ENCODE results near the gene TMEM258. TPM values are rescaled to one million over a fixed set of nuclear protein-coding genes. Genes with fewer than 3 reads are reported as not detected.

Gene TMEM258
- total and polyA plus RNA-seq, 10 of the 15 experiments (the other 5 are each of a cell fraction or from before 2014, with no cell fraction given): 160 to 840 (median 326) TPM

- no peaks in the 10 kb centered on the region for H3K9me3 ChIP-seq (replicated peaks; ENCODE audit: control insufficient read depth, insufficient read depth, low read length)
- ChIA-PET CTCF (interaction anchor here (0.6 to 12.7 kb wide), 66 partner anchors 9 to 570 kb away, joined by 3 to 188 read pairs (median 5); partner anchors contain the start of genes BEST1, FADS1, FADS2 and FADS3), POLR2A (interaction anchor here (0.5 to 7.0 kb wide), 12 partner anchors 15 to 706 kb away, joined by 3 to 77 read pairs (median 4); partner anchors contain the start of genes FADS1, FADS2 and FTH1), SMC1A (ENCODE audit: uncharacterized antibody, unreplicated experiment) (interaction anchor here (0.7 to 6.0 kb wide), 37 partner anchors 9 to 326 kb away, joined by 3 to 86 read pairs (median 6); partner anchors contain the start of genes BEST1, FADS2, FADS3 and FTH1), RAD21 (ENCODE audit: unreplicated experiment) (interaction anchor here (0.9 to 6.2 kb wide), 36 partner anchors 9 to 514 kb away, joined by 3 to 96 read pairs (median 8); partner anchors contain the start of genes BEST1, FADS1, FADS2 and FADS3)
- H4K20me1 ChIP-seq (ENCODE audit: control insufficient read depth, insufficient read depth): no peaks in the 10 kb centered on the region
- ATAC-seq: peak; percentile 49
- peak; percentile 52 for DNase-seq (ENCODE audit: low read depth, low spot score)
- H3K4me1 ChIP-seq (ENCODE audit: control insufficient read depth, insufficient read depth, low read length): no peaks in the 10 kb centered on the region; the same call in 1 of the 2 replicates
- no peak overlapping the region for H3K27ac ChIP-seq (ENCODE audit: control insufficient read depth, insufficient read depth)
- peaks cover 63% of the 10 kb centered on the region for H3K79me2 ChIP-seq (ENCODE audit: control insufficient read depth, insufficient read depth, low read length)
- WGBS (ENCODE audit: insufficient coverage, insufficient replicate concordance, low lambda C conversion rate, missing lambda C conversion rate): 44% methylated on average over 3 of the region's 3 CpGs
- in situ Hi-C loops (cut with MboI): loop anchor here (5.0 kb wide), 2 partner anchors 100 to 310 kb away; no protein-coding TSS in a partner anchor
- no peak overlapping the region for H3K4me2 ChIP-seq (ENCODE audit: control insufficient read depth, insufficient read depth)
- H3K27me3 ChIP-seq (replicated peaks in 1 of 2; ENCODE audit: control insufficient read depth in 2 of 2, insufficient read depth in 2 of 2, low read length in 1 of 2): no peaks in the 10 kb centered on the region
- TF ChIP-seq, protein P1, sequence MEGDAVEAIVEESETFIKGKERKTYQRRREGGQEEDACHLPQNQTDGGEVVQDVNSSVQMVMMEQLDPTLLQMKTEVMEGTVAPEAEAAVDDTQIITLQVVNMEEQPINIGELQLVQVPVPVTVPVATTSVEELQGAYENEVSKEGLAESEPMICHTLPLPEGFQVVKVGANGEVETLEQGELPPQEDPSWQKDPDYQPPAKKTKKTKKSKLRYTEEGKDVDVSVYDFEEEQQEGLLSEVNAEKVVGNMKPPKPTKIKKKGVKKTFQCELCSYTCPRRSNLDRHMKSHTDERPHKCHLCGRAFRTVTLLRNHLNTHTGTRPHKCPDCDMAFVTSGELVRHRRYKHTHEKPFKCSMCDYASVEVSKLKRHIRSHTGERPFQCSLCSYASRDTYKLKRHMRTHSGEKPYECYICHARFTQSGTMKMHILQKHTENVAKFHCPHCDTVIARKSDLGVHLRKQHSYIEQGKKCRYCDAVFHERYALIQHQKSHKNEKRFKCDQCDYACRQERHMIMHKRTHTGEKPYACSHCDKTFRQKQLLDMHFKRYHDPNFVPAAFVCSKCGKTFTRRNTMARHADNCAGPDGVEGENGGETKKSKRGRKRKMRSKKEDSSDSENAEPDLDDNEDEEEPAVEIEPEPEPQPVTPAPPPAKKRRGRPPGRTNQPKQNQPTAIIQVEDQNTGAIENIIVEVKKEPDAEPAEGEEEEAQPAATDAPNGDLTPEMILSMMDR (IDR thresholded peaks at IDR 0.05 in 2 of 3, conservative IDR thresholded peaks at IDR 0.05 in 1 of 3; ENCODE audit: control insufficient read depth in 2 of 3, extremely low read depth in 1 of 3, insufficient read depth in 1 of 3, low read depth in 3 of 3, low read length in 3 of 3): peak; percentile 68 to 95 (median 84)
- TF ChIP-seq RAD21 (IDR thresholded peaks at IDR 0.05; ENCODE audit: insufficient read depth, low read depth, low read length) (peak; percentile 94), RUNX3 (IDR thresholded peaks at IDR 0.05; ENCODE audit: low read length) (peak; percentile 38; the same call in 1 of the 2 replicates), ZNF622 (IDR thresholded peaks at IDR 0.05) (no peak), FOXM1 (IDR thresholded peaks at IDR 0.05; ENCODE audit: low read depth, low read length) (peak; percentile 37; the same call in 1 of the 2 replicates), ASH2L (IDR thresholded peaks at IDR 0.05; ENCODE audit: borderline replicate concordance, low read depth) (no peak), TBL1XR1 (IDR thresholded peaks at IDR 0.05; ENCODE audit: low read depth, low read length) (no peak), YY1 (IDR thresholded peaks at IDR 0.05; ENCODE audit: low read depth, low read length) (peak; percentile 92), BCL3 (IDR thresholded peaks at IDR 0.05; ENCODE audit: borderline replicate concordance, insufficient read depth, low read depth, low read length, poor library complexity, severe bottlenecking) (no peak), SMC3 (IDR thresholded peaks at IDR 0.05; ENCODE audit: borderline replicate concordance, low read length) (peak; percentile 90)
- TF ChIP-seq, protein P2, sequence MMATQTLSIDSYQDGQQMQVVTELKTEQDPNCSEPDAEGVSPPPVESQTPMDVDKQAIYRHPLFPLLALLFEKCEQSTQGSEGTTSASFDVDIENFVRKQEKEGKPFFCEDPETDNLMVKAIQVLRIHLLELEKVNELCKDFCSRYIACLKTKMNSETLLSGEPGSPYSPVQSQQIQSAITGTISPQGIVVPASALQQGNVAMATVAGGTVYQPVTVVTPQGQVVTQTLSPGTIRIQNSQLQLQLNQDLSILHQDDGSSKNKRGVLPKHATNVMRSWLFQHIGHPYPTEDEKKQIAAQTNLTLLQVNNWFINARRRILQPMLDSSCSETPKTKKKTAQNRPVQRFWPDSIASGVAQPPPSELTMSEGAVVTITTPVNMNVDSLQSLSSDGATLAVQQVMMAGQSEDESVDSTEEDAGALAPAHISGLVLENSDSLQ (IDR thresholded peaks at IDR 0.05): no peak
- TF ChIP-seq, protein P3, sequence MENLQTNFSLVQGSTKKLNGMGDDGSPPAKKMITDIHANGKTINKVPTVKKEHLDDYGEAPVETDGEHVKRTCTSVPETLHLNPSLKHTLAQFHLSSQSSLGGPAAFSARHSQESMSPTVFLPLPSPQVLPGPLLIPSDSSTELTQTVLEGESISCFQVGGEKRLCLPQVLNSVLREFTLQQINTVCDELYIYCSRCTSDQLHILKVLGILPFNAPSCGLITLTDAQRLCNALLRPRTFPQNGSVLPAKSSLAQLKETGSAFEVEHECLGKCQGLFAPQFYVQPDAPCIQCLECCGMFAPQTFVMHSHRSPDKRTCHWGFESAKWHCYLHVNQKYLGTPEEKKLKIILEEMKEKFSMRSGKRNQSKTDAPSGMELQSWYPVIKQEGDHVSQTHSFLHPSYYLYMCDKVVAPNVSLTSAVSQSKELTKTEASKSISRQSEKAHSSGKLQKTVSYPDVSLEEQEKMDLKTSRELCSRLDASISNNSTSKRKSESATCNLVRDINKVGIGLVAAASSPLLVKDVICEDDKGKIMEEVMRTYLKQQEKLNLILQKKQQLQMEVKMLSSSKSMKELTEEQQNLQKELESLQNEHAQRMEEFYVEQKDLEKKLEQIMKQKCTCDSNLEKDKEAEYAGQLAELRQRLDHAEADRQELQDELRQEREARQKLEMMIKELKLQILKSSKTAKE (IDR thresholded peaks at IDR 0.05; ENCODE audit: low read depth, poor library complexity, severe bottlenecking): peak; percentile 46
- H3K36me3 ChIP-seq (ENCODE audit: control insufficient read depth in 2 of 2, insufficient read depth in 2 of 2, low read length in 1 of 2): peaks cover 7 to 10% of the 10 kb centered on the region in 2 experiments; a peak in 3 of 4 replicates
- no TSS peak for BruUV-seq (replicated peaks)
- no peak overlapping the region for H3K4me3 ChIP-seq
- peak overlapping the region; percentile 64 for H2AFZ ChIP-seq (ENCODE audit: control insufficient read depth, low read depth, low read length)
- intact Hi-C loops (cut with micrococcal nuclease; ENCODE audit: unreplicated experiment): loop anchor here (1.0 to 5.0 kb wide), 7 partner anchors 75 to 310 kb away; partner anchors contain the start of gene FTH1
- no peak overlapping the region for H3K9ac ChIP-seq (ENCODE audit: control insufficient read depth, insufficient read depth, low read length)
- peak; percentile 78 for FAIRE-seq
Measured at GRCh38 chr11:61797263-61797944, 5.0 kb upstream of the TMEM258 start.

Measured in GM12878 (cell line).